Hepatic stellate cell (primary cell): ENCODE measurements around the gene SPINK14.

Source experiments
- DNase-seq: peaks from one replicate; pipeline ENCODE4 v3.0.0; 2011; ENCODE audit warnings: low spot score

SPINK14 gene

GRCh38 chr5:148201151-148201550 lies 32.8 kb downstream of the SPINK14 start:
- no peak for DNase-seq

- DNase-seq: no peak
These were observed 34.3 kb downstream of the SPINK14 start, which contains the start of gene SPINK6 for GRCh38 chr5:148202531-148203203. Gene SPINK6 (plus strand): TSS chr5:148203042. CDS start chr5:148203097, 55 bp downstream.

DNA sequence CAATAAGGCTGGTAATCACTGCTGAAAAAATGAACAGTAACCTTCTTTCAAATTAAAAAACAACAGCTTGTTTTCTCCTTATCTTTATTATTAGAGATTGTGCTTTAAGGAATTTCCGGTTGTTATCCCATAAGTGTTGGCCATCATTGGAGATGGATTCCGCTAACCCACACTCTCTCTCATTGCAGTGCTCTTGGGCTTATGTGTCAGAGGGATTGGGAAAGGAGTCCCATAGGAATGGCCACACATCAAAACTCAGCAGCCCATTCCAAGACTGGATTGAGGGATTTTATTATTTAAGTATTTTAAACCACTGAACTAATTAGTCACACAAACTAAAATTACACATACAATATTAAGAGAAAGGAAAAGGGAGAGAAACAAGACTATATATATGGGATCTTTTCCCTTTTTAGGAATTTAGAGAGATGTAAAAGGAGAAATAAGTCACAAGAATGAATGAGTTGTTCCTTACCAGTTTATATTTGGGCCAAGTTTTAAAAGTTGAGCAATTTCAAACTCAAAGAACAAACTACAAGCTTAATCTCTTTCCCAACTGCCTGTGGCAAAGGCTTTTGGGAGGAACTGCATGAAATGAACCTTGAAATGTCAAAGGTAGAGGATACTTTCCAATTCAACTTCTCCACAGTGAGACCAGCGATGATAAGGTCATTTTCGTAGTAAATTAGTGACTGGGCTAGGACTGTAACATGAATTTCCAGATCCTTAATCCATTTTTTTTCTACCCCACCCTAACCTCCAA lies 36.9 kb downstream of the SPINK14 start:
- DNase-seq: no peak

GRCh38 chr5:148205865-148206264 lies 37.5 kb downstream of the SPINK14 start:
- DNase-seq: no peak

DNA sequence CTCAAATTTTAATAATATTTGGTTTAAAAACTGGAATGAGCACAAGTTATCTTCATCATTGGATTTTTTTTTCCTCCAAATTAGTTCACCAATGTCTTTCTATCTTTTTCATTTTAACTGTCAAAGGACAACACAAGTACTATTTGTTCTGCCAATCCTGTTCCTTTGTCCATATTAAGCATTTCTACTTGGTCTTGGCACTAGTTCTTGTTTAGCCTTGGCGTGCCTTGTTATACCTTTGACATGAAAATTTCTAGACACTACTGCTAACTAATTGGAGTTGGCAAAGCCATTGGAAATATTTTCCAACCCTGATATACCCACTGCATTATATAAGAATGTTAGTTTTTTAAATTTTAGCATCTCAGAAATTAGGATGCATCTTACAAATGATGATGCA lies 38.3 kb downstream of the SPINK14 start:
- no peak for DNase-seq

DNA sequence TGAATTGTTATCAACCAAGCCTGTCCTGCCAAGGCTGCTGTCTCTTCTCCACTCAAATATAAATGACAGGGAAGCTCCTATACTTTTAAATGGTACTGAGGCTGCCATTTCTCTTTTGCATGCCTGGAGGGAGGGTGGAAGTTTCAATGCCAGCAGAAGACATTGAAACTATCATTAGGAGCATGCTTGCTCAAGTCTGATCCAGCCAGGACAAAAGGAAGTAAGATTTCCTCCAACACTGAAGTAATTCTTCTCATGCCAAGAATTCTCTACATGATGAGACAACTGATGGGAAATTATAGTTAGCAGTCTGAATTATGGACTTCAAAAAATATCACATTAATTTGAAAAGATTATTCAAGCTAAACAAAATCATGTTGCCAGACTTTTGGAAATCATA lies 39.9 kb downstream of the SPINK14 start:
- no peak for DNase-seq

- no peak for DNase-seq
These were observed 40.9 kb downstream of the SPINK14 start for GRCh38 chr5:148209151-148209770.

DNA sequence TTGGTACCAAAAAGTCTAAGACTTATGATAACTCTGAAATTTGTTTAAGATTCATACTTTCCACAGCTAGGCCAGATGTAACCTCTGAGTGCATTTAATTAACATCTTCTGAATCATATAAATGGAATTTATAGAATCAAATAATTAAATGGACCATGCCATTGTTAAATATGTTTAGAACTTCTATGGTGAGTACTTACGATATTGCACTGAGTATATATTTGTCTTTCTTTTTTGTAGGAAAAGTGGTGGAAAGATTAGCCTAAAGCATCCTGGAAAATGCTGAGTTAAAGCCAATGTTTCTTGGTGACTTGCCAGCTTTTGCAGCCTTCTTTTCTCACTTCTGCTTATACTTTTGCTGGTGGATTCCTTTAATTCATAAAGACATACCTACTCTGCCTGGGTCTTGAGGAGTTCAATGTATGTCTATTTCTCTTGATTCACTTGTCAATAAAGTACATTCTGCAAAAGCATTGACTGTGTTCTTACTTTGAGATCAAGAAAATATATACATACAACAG lies 46.4 kb downstream of the SPINK14 start:
- DNase-seq: no peak

- no peak for DNase-seq
These were observed 53.2 kb downstream of the SPINK14 start for GRCh38 chr5:148221508-148221907.

DNA sequence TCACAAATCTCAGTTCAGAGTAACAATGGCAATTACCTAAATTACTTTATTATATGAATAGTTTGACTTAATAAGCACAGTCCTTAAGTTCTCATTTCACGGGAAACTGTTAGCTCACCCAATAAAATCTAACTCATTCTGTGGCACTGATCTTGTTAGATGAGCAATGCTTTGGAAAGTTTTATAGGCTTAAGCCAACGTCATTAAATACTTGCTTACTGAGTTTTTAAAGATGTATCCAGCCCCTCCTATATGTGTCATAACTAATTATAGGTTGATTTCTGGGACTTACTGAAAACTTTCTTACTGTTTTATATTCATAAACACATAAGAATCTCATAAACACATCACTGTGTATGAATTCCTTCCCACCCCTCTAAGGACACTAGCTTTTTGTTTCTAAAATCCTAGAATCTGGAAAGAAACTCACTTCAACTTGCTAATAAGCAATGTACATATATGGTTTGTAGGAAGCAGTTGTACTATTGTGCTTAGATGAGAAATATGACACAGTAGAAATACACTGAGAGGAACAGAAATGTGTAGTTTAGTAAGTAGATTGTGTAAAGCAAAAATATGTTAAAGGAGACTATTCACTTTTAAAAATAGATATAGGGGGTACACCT lies 55.9 kb downstream of the SPINK14 start:
- no peak for DNase-seq
